DOHH2 (cell line): ENCODE data around the gene PDCD7.

Experiments
- H3F3A ChIP-seq: fragments of 200-600 bp; sonication (generic), shearing (Covaris generic); 2 replicates; pipeline ENCODE4 v1.6.0; 2016; ENCODE audit warnings: antibody characterized with exemption, mild to moderate bottlenecking; ENCODE audit not compliant: control insufficient read depth, insufficient read depth
- H3K27ac ChIP-seq: fragments of 200-600 bp; sonication (generic); 2 replicates; pipeline ENCODE4 v1.5.1; 2014; ENCODE audit warnings: low read depth, mild to moderate bottlenecking, low read length, moderate library complexity
- H3K27me3 ChIP-seq: fragments of 200-600 bp; sonication (generic); 2 replicates; pipeline ENCODE4 v1.6.1; 2014; ENCODE audit warnings: mild to moderate bottlenecking, low read length, mixed read lengths; ENCODE audit not compliant: control insufficient read depth
- H3K36me3 ChIP-seq: fragments of 200-600 bp; sonication (generic); 2 replicates; pipeline ENCODE4 v1.6.1; 2014; ENCODE audit warnings: mild to moderate bottlenecking, low read length, moderate library complexity, mixed read lengths; ENCODE audit not compliant: control insufficient read depth
- H3K4me1 ChIP-seq: fragments of 200-600 bp; sonication (generic); 2 replicates; pipeline ENCODE4 v1.6.1; 2014; ENCODE audit warnings: mild to moderate bottlenecking, low read length, mixed read lengths; ENCODE audit not compliant: control insufficient read depth
- H3K4me2 ChIP-seq: fragments of 200-600 bp; sonication (generic); 2 replicates; pipeline ENCODE4 v1.6.0; 2014; ENCODE audit warnings: mild to moderate bottlenecking, low read length, moderate library complexity
- H3K4me3 ChIP-seq: fragments of 200-600 bp; sonication (generic); 2 replicates; pipeline ENCODE4 v1.5.1; 2014; ENCODE audit warnings: mild to moderate bottlenecking, low read length, mixed read lengths
- H3K79me2 ChIP-seq: fragments of 200-600 bp; sonication (generic); 2 replicates; pipeline ENCODE4 v1.6.1; 2014; ENCODE audit warnings: mild to moderate bottlenecking, low read length, mixed read lengths; ENCODE audit not compliant: control insufficient read depth
- H3K9me2 ChIP-seq: fragments of 200-600 bp; sonication (generic); replicated peaks from 2 replicates; pipeline ENCODE4 v1.6.1; 2014; ENCODE audit warnings: mild to moderate bottlenecking, low read length, mixed read lengths; ENCODE audit not compliant: control insufficient read depth
- H3K9me3 ChIP-seq: fragments of 200-600 bp; sonication (generic); 2 replicates; pipeline ENCODE4 v1.6.1; 2014; ENCODE audit warnings: antibody characterized with exemption, low read length, mixed read lengths; ENCODE audit not compliant: control insufficient read depth, insufficient read depth
- H4K20me1 ChIP-seq: fragments of 200-600 bp; sonication (generic); 2 replicates; pipeline ENCODE4 v1.6.0; 2014; ENCODE audit warnings: low read depth, mild to moderate bottlenecking, antibody characterized with exemption, low read length, moderate library complexity; ENCODE audit not compliant: control insufficient read depth, insufficient read depth
- CTCF ChIP-seq: fragments of 200-600 bp; sonication (generic); IDR thresholded peaks from one replicate; pipeline ENCODE4 v1.5.1; 2014; ENCODE audit warnings: antibody characterized with exemption, mild to moderate bottlenecking, low read depth, low read length; ENCODE audit not compliant: poor library complexity, severe bottlenecking
- EZH2phosphoT487 ChIP-seq: fragments of 200-600 bp; sonication (generic); IDR thresholded peaks from 2 replicates; pipeline ENCODE4 v1.6.1; 2017; ENCODE audit warnings: borderline replicate concordance, mild to moderate bottlenecking, antibody characterized with exemption, low read length, moderate library complexity, mixed read lengths

Gene PDCD7

DNA sequence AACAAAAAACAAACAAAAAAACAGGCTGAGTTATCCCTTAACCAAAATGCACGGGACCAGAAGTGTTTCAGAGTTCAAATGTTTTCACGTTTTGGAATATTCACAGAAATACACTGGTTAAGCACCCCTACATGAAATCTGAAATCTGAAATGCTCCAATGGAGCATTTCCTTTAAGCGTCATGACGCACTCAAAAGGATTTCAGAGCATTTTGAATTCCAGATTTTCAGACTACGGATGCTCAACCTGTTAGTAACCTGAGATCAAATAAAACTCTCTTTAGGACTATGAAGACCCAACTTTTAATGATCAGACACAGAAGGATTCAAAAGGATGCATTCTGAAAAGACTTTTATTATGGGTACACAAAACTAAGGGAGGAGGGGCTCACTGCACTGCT, 41.9 kb upstream of the PDCD7 start:
- peaks cover 3% of the 10 kb centered on the region; the same call in 1 of the 2 replicates for H3K4me1 ChIP-seq
- no peak overlapping the region for H3K27ac ChIP-seq
- peaks cover 84% of the 10 kb centered on the region for H3K36me3 ChIP-seq
- H4K20me1 ChIP-seq = no peaks in the 10 kb centered on the region
- peaks cover 64% of the 10 kb centered on the region for H3K79me2 ChIP-seq
- no peaks in the 10 kb centered on the region for H3K9me2 ChIP-seq
- no peak overlapping the region for H3K4me3 ChIP-seq
- H3K4me2 ChIP-seq = no peak overlapping the region
- H3F3A ChIP-seq = peaks cover 5% of the 10 kb centered on the region; the same call in 1 of the 2 replicates
- TF ChIP-seq CTCF (no peak), EZH2phosphoT487 (no peak)
- H3K27me3 ChIP-seq = no peaks in the 10 kb centered on the region
- no peaks in the 10 kb centered on the region for H3K9me3 ChIP-seq

- H3K9me2 ChIP-seq = no peaks in the 10 kb centered on the region
- TF ChIP-seq EZH2phosphoT487 (no peak), CTCF (no peak)
- no peak overlapping the region for H3K27ac ChIP-seq
- H3K4me3 ChIP-seq = no peak overlapping the region
- no peaks in the 10 kb centered on the region for H3K9me3 ChIP-seq
- H3F3A ChIP-seq = peaks cover 1% of the 10 kb centered on the region; the same call in 1 of the 2 replicates
- peaks cover 78% of the 10 kb centered on the region for H3K36me3 ChIP-seq
- no peaks in the 10 kb centered on the region for H4K20me1 ChIP-seq
- peaks cover 57% of the 10 kb centered on the region for H3K79me2 ChIP-seq
- no peak overlapping the region for H3K4me2 ChIP-seq
- H3K4me1 ChIP-seq = peaks cover 3% of the 10 kb centered on the region; the same call in 1 of the 2 replicates
- no peaks in the 10 kb centered on the region for H3K27me3 ChIP-seq
Measured at GRCh38 chr15:65174509-65174908, 40.9 kb upstream of the PDCD7 start.

DNA sequence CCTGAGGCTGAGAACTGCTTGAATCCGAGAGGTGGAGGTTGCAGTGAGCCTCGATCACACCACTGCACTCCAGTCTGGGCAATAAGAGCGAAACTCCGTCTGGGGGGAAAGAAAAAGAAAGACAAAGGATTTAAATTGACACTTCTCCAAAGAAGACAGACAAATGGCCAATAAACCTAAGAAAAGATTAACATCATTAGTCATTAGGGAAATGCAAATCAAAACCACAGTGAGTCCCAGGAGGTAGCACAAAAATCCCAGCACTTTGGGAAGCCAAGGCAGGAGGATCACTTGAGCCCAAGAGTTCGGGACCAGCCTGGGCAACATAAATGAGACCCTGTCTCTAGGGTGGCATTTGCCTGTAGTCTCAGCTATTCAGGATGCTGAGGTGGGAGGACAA, 38.9 kb upstream of the PDCD7 start:
- Histone ChIP-seq H3K4me3 (no peak overlapping the region), H3K27me3 (no peaks in the 10 kb centered on the region), H3K4me1 (peaks cover 3% of the 10 kb centered on the region; the same call in 1 of the 2 replicates), H3K9me2 (no peaks in the 10 kb centered on the region), H3F3A (no peaks in the 10 kb centered on the region), H3K27ac (no peak overlapping the region), H4K20me1 (no peaks in the 10 kb centered on the region), H3K4me2 (no peak overlapping the region), H3K79me2 (peaks cover 47% of the 10 kb centered on the region), H3K9me3 (no peaks in the 10 kb centered on the region), H3K36me3 (peaks cover 62% of the 10 kb centered on the region)
- TF ChIP-seq EZH2phosphoT487 = no peak
- no peak for TF ChIP-seq CTCF

DNA sequence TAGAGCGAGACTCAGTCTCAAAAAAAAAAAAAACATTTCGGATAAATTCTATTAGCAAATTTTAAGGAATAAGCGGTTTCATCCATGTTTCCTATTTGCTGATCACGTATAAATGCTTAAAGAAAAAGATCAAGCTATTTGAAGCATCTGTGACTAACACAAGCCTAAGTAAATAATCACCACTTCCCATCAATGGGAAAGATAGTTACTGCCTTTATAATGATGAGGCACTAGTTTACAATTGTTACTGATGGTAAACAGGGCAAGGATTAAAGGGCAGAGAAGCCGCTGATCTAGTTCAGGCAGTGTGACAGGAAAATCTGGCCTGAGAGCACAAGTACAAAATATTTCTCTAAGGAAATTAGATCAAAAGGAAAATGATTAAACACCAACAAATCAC, 37.8 kb upstream of the PDCD7 start:
- Histone ChIP-seq H3K4me3 (no peak overlapping the region), H3K79me2 (peaks cover 46% of the 10 kb centered on the region), H3K4me2 (no peak overlapping the region), H4K20me1 (no peaks in the 10 kb centered on the region), H3K9me2 (no peaks in the 10 kb centered on the region), H3K27ac (no peak overlapping the region), H3K9me3 (no peaks in the 10 kb centered on the region), H3K36me3 (peaks cover 62% of the 10 kb centered on the region), H3F3A (no peaks in the 10 kb centered on the region), H3K27me3 (no peaks in the 10 kb centered on the region), H3K4me1 (peaks cover 3% of the 10 kb centered on the region; the same call in 1 of the 2 replicates)
- TF ChIP-seq EZH2phosphoT487 (no peak), CTCF (no peak)
